HCT116 (cell line): ENCODE results near the gene SPX.

Source experiments
- CTCF ChIP-seq, 3 experiments: fragments of 200-600 bp in 1 of 3; sonication (generic) in 1 of 3; IDR thresholded peaks in 2 of 3; conservative IDR thresholded peaks in 1 of 3; 2 replicates each; pipeline ENCODE4 v1.5.1; 2012 to 2017; ENCODE audit warnings: low read depth in 2 of 3, low read length in 2 of 3, antibody characterized with exemption in 1 of 3, borderline replicate concordance in 1 of 3, control low read depth in 1 of 3, mild to moderate bottlenecking in 1 of 3, mixed read lengths in 1 of 3, mixed run types in 1 of 3, moderate library complexity in 1 of 3; ENCODE audit not compliant: insufficient read depth in 1 of 3
- EZH2 ChIP-seq: fragments of 200-600 bp; sonication (generic); IDR thresholded peaks from 2 replicates; pipeline ENCODE4 v1.6.1; 2017; ENCODE audit warnings: antibody characterized with exemption, mixed run types
- POLR2AphosphoS5 ChIP-seq: IDR thresholded peaks from 2 replicates; pipeline ENCODE4 v1.6.1; 2011; ENCODE audit warnings: mild to moderate bottlenecking, low read depth, low read length, moderate library complexity

- no peak for TF ChIP-seq POLR2AphosphoS5
- TF ChIP-seq CTCF (IDR thresholded peaks at IDR 0.05 in 2 of 3, conservative IDR thresholded peaks at IDR 0.05 in 1 of 3; ENCODE audit: borderline replicate concordance in 1 of 3, insufficient read depth in 1 of 3, low read depth in 2 of 3, low read length in 2 of 3): no peak
- TF ChIP-seq EZH2: no peak
Measured at GRCh38 chr12:21521541-21521940, 4.6 kb upstream of the SPX start.
